Measurements from ENCODE around the gene PHF3. TPM values are rescaled to one million over a fixed set of nuclear protein-coding genes. Genes with fewer than 3 reads are reported as not detected.

The PHF3 gene
- total RNA-seq, 1 experiment from 2014 or later: 66.6 TPM

GRCh38 chr6:63744810-63745209 is 109.2 kb downstream of the PHF3 start:
- Histone ChIP-seq H2BK20ac (ENCODE audit: low read depth, low read length, poor library complexity, severe bottlenecking) (no peak overlapping the region), H2AFZ (ENCODE audit: low read length) (no peak overlapping the region), H3K79me2 (ENCODE audit: insufficient read depth, low read length) (no peaks in the 10 kb centered on the region), H4K91ac (ENCODE audit: insufficient read length, low read depth, low read length) (no peak overlapping the region), H3K9ac (ENCODE audit: extremely low read depth, insufficient read length, low read length) (no peak overlapping the region), H3K4me2 (ENCODE audit: insufficient read depth, insufficient read length, low read length) (no peak overlapping the region), H3K4ac (ENCODE audit: low read depth, low read length) (no peak overlapping the region), H3K79me1 (ENCODE audit: insufficient read depth, low read depth, low read length, poor library complexity, severe bottlenecking) (no peaks in the 10 kb centered on the region), H2BK12ac (ENCODE audit: insufficient read length, low read depth, low read length) (no peak overlapping the region), H2BK5ac (ENCODE audit: insufficient read length, low read length) (no peak overlapping the region), H4K8ac (replicated peaks; ENCODE audit: insufficient read length, low read depth, low read length) (no peak overlapping the region), H3T11ph (ENCODE audit: low read length) (no peak overlapping the region), H2BK15ac (ENCODE audit: low read depth, low read length) (no peak overlapping the region), H3K18ac (ENCODE audit: insufficient read length, low read depth, low read length) (no peak overlapping the region), H3K9me3 (ENCODE audit: control insufficient read depth, low read depth, low read length) (no peaks in the 10 kb centered on the region), H3K23ac (ENCODE audit: insufficient read length, low read depth, low read length) (no peak overlapping the region), H2AK5ac (ENCODE audit: insufficient read length, low read length) (no peak overlapping the region), H3K4me1 (ENCODE audit: insufficient read depth, low read length) (no peaks in the 10 kb centered on the region), H2BK120ac (ENCODE audit: low read depth, low read length, poor library complexity, severe bottlenecking) (no peak overlapping the region), H3K14ac (ENCODE audit: insufficient read depth, low read length) (no peak overlapping the region), H4K5ac (ENCODE audit: insufficient read length, low read depth, low read length) (no peak overlapping the region), H3K56ac (ENCODE audit: insufficient read length, low read depth, low read length) (no peak overlapping the region), H3K23me2 (ENCODE audit: insufficient read length, low read depth, low read length, poor library complexity, severe bottlenecking) (no peaks in the 10 kb centered on the region), H3K27me3 (ENCODE audit: insufficient read depth, low read length) (no peaks in the 10 kb centered on the region), H4K20me1 (ENCODE audit: control insufficient read depth, insufficient read depth, insufficient read length) (no peaks in the 10 kb centered on the region), H3K27ac (ENCODE audit: insufficient read length, low read depth, low read length) (no peak overlapping the region)
- H3K4me3 Mint-ChIP-seq: no peak overlapping the region
- peaks cover 5 to 6% of the 10 kb centered on the region in 2 experiments for H3K4me1 Mint-ChIP-seq
- H3K36me3 Mint-ChIP-seq (ENCODE audit: insufficient read depth in 1 of 3, low read depth in 3 of 3): no peaks in the 10 kb centered on the region; a peak in 1 of 7 replicates
- DNase-seq: no peak
- H3K27me3 Mint-ChIP-seq (ENCODE audit: low read depth): no peaks in the 10 kb centered on the region; the same call in 1 of the 2 replicates
- TF ChIP-seq CTCF (conservative IDR thresholded peaks at IDR 0.05): no peak
- peaks cover 0 to 2% of the 10 kb centered on the region in 2 experiments; a peak in 3 of 5 replicates for H3K9me3 Mint-ChIP-seq
- H3K27ac Mint-ChIP-seq: no peak overlapping the region
- WGBS (ENCODE audit: extremely low coverage, insufficient read length, low lambda C conversion rate): no CpG with 5 or more reads among the region's 4 CpGs

Data from H9 (cell line).